ENCODE data around the gene PBX4. TPM values are rescaled to one million over a fixed set of nuclear protein-coding genes. Genes with fewer than 3 reads are reported as not detected.

PBX4 gene
- total RNA-seq, 1 donor from 2014 or later: 0.82 TPM

DNA sequence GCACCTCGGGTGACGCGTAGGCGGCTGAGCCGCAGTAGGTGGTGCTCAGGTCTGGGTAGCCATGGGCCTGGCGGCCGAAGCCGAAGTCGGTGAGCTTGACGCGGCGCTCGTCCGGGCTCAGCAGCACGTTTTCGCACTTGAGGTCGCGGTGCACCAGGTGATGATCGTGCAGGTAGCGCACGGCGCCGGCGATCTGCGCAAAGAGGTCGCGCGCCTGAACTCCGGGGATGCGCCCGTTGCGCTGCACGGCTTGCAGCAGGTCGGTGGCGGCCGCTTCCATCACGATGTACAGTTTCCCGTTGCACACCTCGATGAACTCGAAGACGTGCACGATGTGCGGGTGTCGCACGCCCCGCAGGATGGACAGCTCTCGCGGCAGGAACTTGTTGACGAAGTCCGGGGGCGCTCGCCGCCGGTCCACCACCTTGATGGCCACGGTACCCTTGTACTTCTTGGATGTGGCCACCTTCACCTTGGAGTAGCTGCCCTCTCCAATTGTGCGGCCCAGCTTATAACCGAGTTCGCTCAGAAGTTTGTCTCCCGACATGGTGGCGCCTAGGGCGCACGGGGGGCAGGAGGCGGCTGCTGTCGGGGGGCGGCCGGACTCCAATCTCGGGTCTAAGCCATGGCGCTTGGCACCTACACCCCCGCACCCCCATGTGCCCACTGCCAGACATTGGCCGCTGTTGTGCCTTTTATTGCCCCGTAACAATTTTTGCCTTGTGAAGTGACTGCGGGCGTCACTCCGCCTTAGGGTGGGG lies 103.4 kb downstream of the PBX4 start, which contains the start of gene TSSK6:
TSS of gene TSSK6 (minus strand) at position 668 of the 761 bp plus-strand sequence. CDS start at position 547, 121 bp downstream.
- TF ChIP-seq CTCF (IDR thresholded peaks at IDR 0.05; ENCODE audit: unreplicated experiment): no peak
- peaks cover 11% of the 10 kb centered on the region for H3K27me3 Mint-ChIP-seq (ENCODE audit: unreplicated experiment)
- H3K4me1 Mint-ChIP-seq (ENCODE audit: unreplicated experiment): no peaks in the 10 kb centered on the region
- H3K4me3 Mint-ChIP-seq (ENCODE audit: unreplicated experiment): peak within 1 kb of the TSS; percentile 94
- peak within 1 kb of the TSS; percentile 95 for H3K27ac Mint-ChIP-seq (ENCODE audit: unreplicated experiment)
- no peak for DNase-seq (ENCODE audit: low spot score)
- no peaks in the 10 kb centered on the region for H3K36me3 Mint-ChIP-seq (ENCODE audit: low read depth, unreplicated experiment)
- H3K9me3 Mint-ChIP-seq (ENCODE audit: unreplicated experiment): no peaks in the 10 kb centered on the region

GRCh38 chr19:19514215-19514657 lies 104.3 kb downstream of the PBX4 start:
- H3K27me3 Mint-ChIP-seq (ENCODE audit: unreplicated experiment): peaks cover 10% of the 10 kb centered on the region
- no peaks in the 10 kb centered on the region for H3K9me3 Mint-ChIP-seq (ENCODE audit: unreplicated experiment)
- H3K4me1 Mint-ChIP-seq (ENCODE audit: unreplicated experiment): no peaks in the 10 kb centered on the region
- H3K36me3 Mint-ChIP-seq (ENCODE audit: low read depth, unreplicated experiment): no peaks in the 10 kb centered on the region
- DNase-seq (ENCODE audit: low spot score): no peak
- no peak overlapping the region for H3K27ac Mint-ChIP-seq (ENCODE audit: unreplicated experiment)
- H3K4me3 Mint-ChIP-seq (ENCODE audit: unreplicated experiment): no peak overlapping the region
- TF ChIP-seq CTCF (IDR thresholded peaks at IDR 0.05; ENCODE audit: unreplicated experiment): no peak

DNA sequence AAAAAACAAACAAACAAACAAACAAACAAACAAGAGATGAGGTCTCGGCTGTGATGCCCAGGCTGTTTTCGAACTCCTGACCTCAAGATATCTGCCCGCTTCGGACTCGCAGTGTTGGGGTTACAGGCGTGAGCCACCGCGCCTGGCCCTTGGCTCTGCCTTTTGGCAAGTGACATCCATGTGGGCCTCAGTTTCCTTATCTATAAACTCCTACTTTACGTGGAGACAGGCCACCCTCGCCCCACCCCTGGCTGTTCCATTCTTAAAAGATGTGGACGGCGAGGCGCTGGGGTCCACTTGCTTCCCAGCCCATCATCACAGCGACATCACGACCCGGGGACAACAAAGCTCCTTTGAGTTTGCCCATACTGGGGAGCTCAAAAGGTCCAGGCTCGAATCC lies 104.8 kb downstream of the PBX4 start:
- H3K27ac Mint-ChIP-seq (ENCODE audit: unreplicated experiment): no peak overlapping the region
- TF ChIP-seq CTCF (IDR thresholded peaks at IDR 0.05; ENCODE audit: unreplicated experiment): no peak
- no peak for DNase-seq (ENCODE audit: low spot score)
- no peaks in the 10 kb centered on the region for H3K4me1 Mint-ChIP-seq (ENCODE audit: unreplicated experiment)
- no peaks in the 10 kb centered on the region for H3K9me3 Mint-ChIP-seq (ENCODE audit: unreplicated experiment)
- H3K36me3 Mint-ChIP-seq (ENCODE audit: low read depth, unreplicated experiment): no peaks in the 10 kb centered on the region
- no peak overlapping the region for H3K4me3 Mint-ChIP-seq (ENCODE audit: unreplicated experiment)
- H3K27me3 Mint-ChIP-seq (ENCODE audit: unreplicated experiment): peaks cover 8% of the 10 kb centered on the region

Other genes starting within 250 kb of the PBX4 start
- gene GATAD2A, start 213.0 kb downstream of the PBX4 start, total RNA-seq (ENCODE audit: unreplicated experiment): 150 TPM
- gene TSSK6, start 103.1 kb downstream of the PBX4 start, total RNA-seq (ENCODE audit: unreplicated experiment): 2.7 TPM
- gene NDUFA13, start 102.5 kb downstream of the PBX4 start, total RNA-seq (ENCODE audit: unreplicated experiment): 278 TPM
- gene YJEFN3, start 89.8 kb downstream of the PBX4 start, total RNA-seq (ENCODE audit: unreplicated experiment): 5.2 TPM
- gene CILP2, start 80.4 kb downstream of the PBX4 start, total RNA-seq (ENCODE audit: unreplicated experiment): 0.23 TPM
- gene LPAR2, start 9.5 kb upstream of the PBX4 start, total RNA-seq (ENCODE audit: unreplicated experiment): 35.5 TPM
- 18.5 TPM for gene GMIP, start 25.0 kb upstream of the PBX4 start, total RNA-seq (ENCODE audit: unreplicated experiment)
- gene ATP13A1, start 45.0 kb upstream of the PBX4 start, total RNA-seq (ENCODE audit: unreplicated experiment): 56.7 TPM
- gene ZNF101, start 50.2 kb upstream of the PBX4 start, total RNA-seq (ENCODE audit: unreplicated experiment): 29.5 TPM
- 6.8 TPM for gene ZNF14, start 114.4 kb upstream of the PBX4 start, total RNA-seq (ENCODE audit: unreplicated experiment)
- 19.9 TPM for gene ZNF506, start 203.1 kb upstream of the PBX4 start, total RNA-seq (ENCODE audit: unreplicated experiment)
- gene ZNF253, start 247.2 kb upstream of the PBX4 start, total RNA-seq (ENCODE audit: unreplicated experiment): 23.3 TPM

All from endothelial cell (in vitro differentiated cells).